HepG2 (cell line): ENCODE data around the gene SRRM3. TPM values are rescaled to one million over a fixed set of nuclear protein-coding genes. Genes with fewer than 3 reads are reported as not detected.

ENCODE experiments used
- ATF7 ChIP-seq, 2 experiments: fragments of 450-650 bp in 1 of 2; sonication (generic) in 1 of 2; formaldehyde crosslinking in 1 of 2; IDR thresholded peaks; 2 replicates each; pipeline versions ENCODE4 v1.4.0 to v1.6.1; 2016 to 2020; ENCODE audit warnings: antibody characterized with exemption in 1 of 2, mild to moderate bottlenecking in 1 of 2, missing genetic modification reagents in 1 of 2
- FOSL2 ChIP-seq: sonication (generic); formaldehyde crosslinking; IDR thresholded peaks from 2 replicates; pipeline ENCODE4 v1.4.0; 2020; ENCODE audit warnings: missing genetic modification reagents
- FOXA1 ChIP-seq, 2 experiments: fragments of 450-650 bp in 1 of 2; sonication (generic) in 1 of 2; formaldehyde crosslinking in 1 of 2; IDR thresholded peaks; 2 replicates each; pipeline versions ENCODE4 v1.4.0 to v1.6.1; 2016 to 2020; ENCODE audit warnings: missing genetic modification reagents in 1 of 2
- MIER3 ChIP-seq: IDR thresholded peaks from 2 replicates; pipeline ENCODE4 v1.6.1; 2016; ENCODE audit warnings: missing compliant biosample characterization, borderline replicate concordance
- NCOR1 ChIP-seq: fragments of 200-600 bp; sonication (generic); IDR thresholded peaks from 2 replicates; pipeline ENCODE4 v1.7.0; 2017; ENCODE audit warnings: antibody characterized with exemption, low read length, borderline replicate concordance
- PCBP1 ChIP-seq: fragments of 200-400 bp; formaldehyde crosslinking; IDR thresholded peaks from 2 replicates; pipeline ENCODE4 v1.6.1; 2017; ENCODE audit warnings: mild to moderate bottlenecking, low read depth, low read length, borderline replicate concordance
- PPARG ChIP-seq: conservative IDR thresholded peaks from 2 replicates; pipeline ENCODE4 v1.6.1; 2016; ENCODE audit warnings: missing biosample characterization, missing genetic modification reagents
- SOX6 ChIP-seq, 2 experiments: fragments of 450-650 bp in 1 of 2; sonication (generic) in 1 of 2; formaldehyde crosslinking in 1 of 2; IDR thresholded peaks; 2 replicates each; pipeline versions ENCODE4 v1.4.0 to v1.6.1; 2017 to 2020; ENCODE audit warnings: antibody characterized with exemption in 1 of 2, mild to moderate bottlenecking in 1 of 2, missing genetic modification reagents in 1 of 2
- TARDBP ChIP-seq: sonication (generic); formaldehyde crosslinking; IDR thresholded peaks from 2 replicates; pipeline ENCODE4 v1.8.0; 2022; ENCODE audit warnings: mild to moderate bottlenecking, missing genetic modification reagents
- ZNF362 ChIP-seq: sonication (generic); formaldehyde crosslinking; IDR thresholded peaks from 2 replicates; pipeline ENCODE4 v1.4.0; 2020; ENCODE audit warnings: missing genetic modification reagents, mild to moderate bottlenecking, borderline replicate concordance
- ZNF501 ChIP-seq: sonication (generic); formaldehyde crosslinking; IDR thresholded peaks from 2 replicates; pipeline ENCODE4 v1.5.1; 2020; ENCODE audit warnings: mild to moderate bottlenecking, moderate library complexity, missing genetic modification reagents
- ZNF607 ChIP-seq: sonication (generic); formaldehyde crosslinking; IDR thresholded peaks from 2 replicates; pipeline ENCODE4 v1.5.1; 2020; ENCODE audit warnings: missing genetic modification reagents, mild to moderate bottlenecking, borderline replicate concordance
- ZNF749 ChIP-seq: sonication (generic); formaldehyde crosslinking; IDR thresholded peaks from 2 replicates; pipeline ENCODE4 v1.8.0; 2022; ENCODE audit warnings: mild to moderate bottlenecking, missing genetic modification reagents, moderate library complexity, borderline replicate concordance
- ZNF770 ChIP-seq: sonication (generic); formaldehyde crosslinking; IDR thresholded peaks from 2 replicates; pipeline ENCODE4 v1.5.0; 2020; ENCODE audit warnings: mild to moderate bottlenecking, missing genetic modification reagents
- polyA plus RNA-seq, 8 experiments: library from polyadenylated mRNA; depleted of rRNA in 3 of 8; stranded (reverse) in 7 of 8; unstranded in 1 of 8; fragments of >200 nt; fragmentation: Illumina TruSeq in 4 of 8; extraction: Trizol in 4 of 8; gene quantifications; 2 replicates each; pipeline versions ENCODE4 v1.2.1 to v1.2.3, GENCODE V29; 2011 to 2016; ENCODE audit warnings: low read depth in 4 of 8, missing spikeins in 1 of 8, mixed read lengths in 1 of 8; ENCODE audit not compliant: insufficient read depth in 1 of 8
- total RNA-seq, 5 experiments: library from RNA; depleted of rRNA; stranded (reverse); fragments of >200 nt; fragmentation: Illumina TruSeq; extraction: Trizol; gene quantifications; 2 replicates each; pipeline ENCODE4 v1.2.3, GENCODE V29; 2016; ENCODE audit warnings: low read depth in 1 of 5
- TF ChIP-seq, protein P1 (sequence below): IDR thresholded peaks from 2 replicates; pipeline ENCODE4 v1.6.1; 2016; ENCODE audit warnings: low read depth, missing genetic modification reagents, missing compliant biosample characterization
- TF ChIP-seq, protein P2 (sequence below): IDR thresholded peaks from 2 replicates; pipeline ENCODE4 v1.6.1; 2016; ENCODE audit warnings: missing compliant biosample characterization, missing genetic modification reagents, borderline replicate concordance
- TF ChIP-seq, protein P3 (sequence below): sonication (generic); formaldehyde crosslinking; IDR thresholded peaks from 2 replicates; pipeline ENCODE4 v1.5.1; 2020; ENCODE audit warnings: mild to moderate bottlenecking, moderate library complexity, missing genetic modification reagents

The SRRM3 gene
- total and polyA plus RNA-seq, 2 of the 13 experiments (the other 11 are each of a cell fraction or from before 2014, with no cell fraction given) = 0.13 to 0.54 TPM

- peak; percentile 82 for TF ChIP-seq ZNF362
- no peak for TF ChIP-seq PCBP1
- TF ChIP-seq ZNF770 (CRISPR knock-in tag) = no peak
- TF ChIP-seq, protein P1, sequence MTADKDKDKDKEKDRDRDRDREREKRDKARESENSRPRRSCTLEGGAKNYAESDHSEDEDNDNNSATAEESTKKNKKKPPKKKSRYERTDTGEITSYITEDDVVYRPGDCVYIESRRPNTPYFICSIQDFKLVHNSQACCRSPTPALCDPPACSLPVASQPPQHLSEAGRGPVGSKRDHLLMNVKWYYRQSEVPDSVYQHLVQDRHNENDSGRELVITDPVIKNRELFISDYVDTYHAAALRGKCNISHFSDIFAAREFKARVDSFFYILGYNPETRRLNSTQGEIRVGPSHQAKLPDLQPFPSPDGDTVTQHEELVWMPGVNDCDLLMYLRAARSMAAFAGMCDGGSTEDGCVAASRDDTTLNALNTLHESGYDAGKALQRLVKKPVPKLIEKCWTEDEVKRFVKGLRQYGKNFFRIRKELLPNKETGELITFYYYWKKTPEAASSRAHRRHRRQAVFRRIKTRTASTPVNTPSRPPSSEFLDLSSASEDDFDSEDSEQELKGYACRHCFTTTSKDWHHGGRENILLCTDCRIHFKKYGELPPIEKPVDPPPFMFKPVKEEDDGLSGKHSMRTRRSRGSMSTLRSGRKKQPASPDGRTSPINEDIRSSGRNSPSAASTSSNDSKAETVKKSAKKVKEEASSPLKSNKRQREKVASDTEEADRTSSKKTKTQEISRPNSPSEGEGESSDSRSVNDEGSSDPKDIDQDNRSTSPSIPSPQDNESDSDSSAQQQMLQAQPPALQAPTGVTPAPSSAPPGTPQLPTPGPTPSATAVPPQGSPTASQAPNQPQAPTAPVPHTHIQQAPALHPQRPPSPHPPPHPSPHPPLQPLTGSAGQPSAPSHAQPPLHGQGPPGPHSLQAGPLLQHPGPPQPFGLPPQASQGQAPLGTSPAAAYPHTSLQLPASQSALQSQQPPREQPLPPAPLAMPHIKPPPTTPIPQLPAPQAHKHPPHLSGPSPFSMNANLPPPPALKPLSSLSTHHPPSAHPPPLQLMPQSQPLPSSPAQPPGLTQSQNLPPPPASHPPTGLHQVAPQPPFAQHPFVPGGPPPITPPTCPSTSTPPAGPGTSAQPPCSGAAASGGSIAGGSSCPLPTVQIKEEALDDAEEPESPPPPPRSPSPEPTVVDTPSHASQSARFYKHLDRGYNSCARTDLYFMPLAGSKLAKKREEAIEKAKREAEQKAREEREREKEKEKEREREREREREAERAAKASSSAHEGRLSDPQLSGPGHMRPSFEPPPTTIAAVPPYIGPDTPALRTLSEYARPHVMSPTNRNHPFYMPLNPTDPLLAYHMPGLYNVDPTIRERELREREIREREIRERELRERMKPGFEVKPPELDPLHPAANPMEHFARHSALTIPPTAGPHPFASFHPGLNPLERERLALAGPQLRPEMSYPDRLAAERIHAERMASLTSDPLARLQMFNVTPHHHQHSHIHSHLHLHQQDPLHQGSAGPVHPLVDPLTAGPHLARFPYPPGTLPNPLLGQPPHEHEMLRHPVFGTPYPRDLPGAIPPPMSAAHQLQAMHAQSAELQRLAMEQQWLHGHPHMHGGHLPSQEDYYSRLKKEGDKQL (CRISPR knock-in tag) = peak; percentile 65; the same call in 1 of the 2 replicates
- TF ChIP-seq MIER3 (CRISPR knock-in tag) = peak; percentile 63; the same call in 1 of the 2 replicates
- TF ChIP-seq ZNF749 (CRISPR knock-in tag) = no peak
- peak; percentile 73; the same call in 1 of the 2 replicates for TF ChIP-seq TARDBP (CRISPR knock-in tag)
- TF ChIP-seq PPARG (CRISPR knock-in tag) = 0 out of 2 replicates have a peak, but pooled peaks have one; percentile 13
- no peak for TF ChIP-seq SOX6 (IDR thresholded peaks at IDR 0.05)
- TF ChIP-seq SOX6 (CRISPR knock-in tag; IDR thresholded peaks at IDR 0.05) = peak; percentile 75
- TF ChIP-seq ATF7 (IDR thresholded peaks at IDR 0.05) = no peak
- TF ChIP-seq ATF7 (CRISPR knock-in tag; IDR thresholded peaks at IDR 0.05) = 0 out of 2 replicates have a peak, but pooled peaks have one; percentile 29
- 0 out of 2 replicates have a peak, but pooled peaks have one; percentile 47 for TF ChIP-seq ZNF501 (CRISPR knock-in tag)
- TF ChIP-seq, protein P2, sequence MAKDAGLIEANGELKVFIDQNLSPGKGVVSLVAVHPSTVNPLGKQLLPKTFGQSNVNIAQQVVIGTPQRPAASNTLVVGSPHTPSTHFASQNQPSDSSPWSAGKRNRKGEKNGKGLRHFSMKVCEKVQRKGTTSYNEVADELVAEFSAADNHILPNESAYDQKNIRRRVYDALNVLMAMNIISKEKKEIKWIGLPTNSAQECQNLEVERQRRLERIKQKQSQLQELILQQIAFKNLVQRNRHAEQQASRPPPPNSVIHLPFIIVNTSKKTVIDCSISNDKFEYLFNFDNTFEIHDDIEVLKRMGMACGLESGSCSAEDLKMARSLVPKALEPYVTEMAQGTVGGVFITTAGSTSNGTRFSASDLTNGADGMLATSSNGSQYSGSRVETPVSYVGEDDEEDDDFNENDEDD (CRISPR knock-in tag) = peak; percentile 28; the same call in 1 of the 2 replicates
- TF ChIP-seq ZNF607 (CRISPR knock-in tag) = peak; percentile 51; the same call in 1 of the 2 replicates
- TF ChIP-seq NCOR1 = peak; percentile 78
- TF ChIP-seq, protein P3, sequence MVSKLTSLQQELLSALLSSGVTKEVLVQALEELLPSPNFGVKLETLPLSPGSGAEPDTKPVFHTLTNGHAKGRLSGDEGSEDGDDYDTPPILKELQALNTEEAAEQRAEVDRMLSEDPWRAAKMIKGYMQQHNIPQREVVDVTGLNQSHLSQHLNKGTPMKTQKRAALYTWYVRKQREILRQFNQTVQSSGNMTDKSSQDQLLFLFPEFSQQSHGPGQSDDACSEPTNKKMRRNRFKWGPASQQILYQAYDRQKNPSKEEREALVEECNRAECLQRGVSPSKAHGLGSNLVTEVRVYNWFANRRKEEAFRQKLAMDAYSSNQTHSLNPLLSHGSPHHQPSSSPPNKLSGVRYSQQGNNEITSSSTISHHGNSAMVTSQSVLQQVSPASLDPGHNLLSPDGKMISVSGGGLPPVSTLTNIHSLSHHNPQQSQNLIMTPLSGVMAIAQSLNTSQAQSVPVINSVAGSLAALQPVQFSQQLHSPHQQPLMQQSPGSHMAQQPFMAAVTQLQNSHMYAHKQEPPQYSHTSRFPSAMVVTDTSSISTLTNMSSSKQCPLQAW (CRISPR knock-in tag) = peak; percentile 75
- TF ChIP-seq FOXA1 (IDR thresholded peaks at IDR 0.05) = no peak
- TF ChIP-seq FOXA1 (CRISPR knock-in tag; IDR thresholded peaks at IDR 0.05) = peak; percentile 87
- peak; percentile 53 for TF ChIP-seq FOSL2
Measured at GRCh38 chr7:76247938-76248337, 46.2 kb downstream of the SRRM3 start (continued).
